IMR-90 (cell line): ENCODE results near the gene ITPR2. TPM values are rescaled to one million over a fixed set of nuclear protein-coding genes. Genes with fewer than 3 reads are reported as not detected.

ENCODE experiments used
- ATAC-seq: fragments of 200-7000 bp; cut with Tn5 transposase; 2 replicates; pipeline ENCODE4 v1.9.1; 2020; ENCODE audit warnings: low read depth, mild to moderate bottlenecking, moderate library complexity
- BruUV-seq: library from RNA; stranded (reverse); fragments of 400-500 nt; replicated peaks from 2 replicates; lab custom pipeline; 2021; lab: Mats Ljungman, UMichigan
- CTCF ChIA-PET: fragments of 300-600 bp; formaldehyde crosslinking; extraction: SDS; loops from one replicate; lab custom pipeline; 2021; ENCODE audit warnings: antibody characterized with exemption; lab: Yijun Ruan, JAX
- POLR2A ChIA-PET: fragments of 300-600 bp; sonication (Branson Sonifier 250); formaldehyde crosslinking; loops from one replicate; lab custom pipeline; 2022; ENCODE audit warnings: antibody characterized with exemption; ENCODE audit not compliant: unreplicated experiment; lab: Charles Lee
- DNase-seq: peaks from one replicate; pipeline ENCODE4 v3.0.0; 2013
- H2AFZ ChIP-seq: replicated peaks from 2 replicates; pipeline ENCODE3; 2013; ENCODE audit warnings: low read length, mild to moderate bottlenecking; ENCODE audit not compliant: poor library complexity
- H2AK5ac ChIP-seq: 2 replicates; pipeline ENCODE4 v1.6.1; 2013; ENCODE audit warnings: low read depth, low read length, inconsistent platforms
- H2AK9ac ChIP-seq: replicated peaks from 2 replicates; pipeline ENCODE3; 2013; ENCODE audit warnings: mild to moderate bottlenecking, low read depth, low read length, moderate library complexity; ENCODE audit not compliant: poor library complexity
- H2BK120ac ChIP-seq: 2 replicates; pipeline ENCODE4 v1.6.1; 2013; ENCODE audit warnings: low read depth, low read length, inconsistent platforms
- H2BK15ac ChIP-seq: 3 replicates; pipeline ENCODE4 v1.6.1; 2013; ENCODE audit warnings: low read depth, low read length, inconsistent platforms
- H2BK20ac ChIP-seq: 2 replicates; pipeline ENCODE4 v1.6.1; 2013; ENCODE audit warnings: low read depth, mild to moderate bottlenecking, inconsistent platforms, low read length, moderate library complexity
- H2BK5ac ChIP-seq: 2 replicates; pipeline ENCODE4 v1.6.1; 2013; ENCODE audit warnings: mild to moderate bottlenecking, low read depth, low read length, inconsistent platforms; ENCODE audit not compliant: poor library complexity, severe bottlenecking
- H3K14ac ChIP-seq: replicated peaks from 2 replicates; pipeline ENCODE4 v1.6.1; 2013; ENCODE audit warnings: low read depth, low read length, inconsistent platforms
- H3K18ac ChIP-seq: 2 replicates; pipeline ENCODE4 v1.6.1; 2013; ENCODE audit warnings: low read depth, low read length, control low read depth
- H3K23ac ChIP-seq: 2 replicates; pipeline ENCODE4 v1.6.1; 2013; ENCODE audit warnings: low read depth, low read length, inconsistent platforms
- H3K27ac ChIP-seq: 2 replicates; pipeline ENCODE4 v1.5.1; 2013; ENCODE audit warnings: mild to moderate bottlenecking, control low read depth, low read length; ENCODE audit not compliant: insufficient read depth
- H3K27me3 ChIP-seq: 2 replicates; pipeline ENCODE4 v1.6.1; 2013; ENCODE audit warnings: low read length; ENCODE audit not compliant: control insufficient read depth, insufficient read depth
- H3K36me3 ChIP-seq: 2 replicates; pipeline ENCODE4 v1.6.1; 2013; ENCODE audit warnings: low read length, mixed read lengths; ENCODE audit not compliant: control insufficient read depth, insufficient read depth
- H3K4ac ChIP-seq: 2 replicates; pipeline ENCODE4 v1.6.1; 2013; ENCODE audit warnings: low read depth, low read length, inconsistent platforms
- H3K4me1 ChIP-seq: 2 replicates; pipeline ENCODE4 v1.6.1; 2013; ENCODE audit warnings: low read length, mixed read lengths; ENCODE audit not compliant: control insufficient read depth, insufficient read depth
- H3K4me2 ChIP-seq: 2 replicates; pipeline ENCODE4 v1.6.1; 2013; ENCODE audit warnings: low read depth, mild to moderate bottlenecking, control low read depth, low read length, moderate library complexity
- H3K4me3 ChIP-seq: 2 replicates; pipeline ENCODE4 v1.5.1; 2013; ENCODE audit warnings: low read depth, mild to moderate bottlenecking, control low read depth, low read length, moderate library complexity; ENCODE audit not compliant: insufficient read depth
- H3K56ac ChIP-seq: 2 replicates; pipeline ENCODE4 v1.6.1; 2013; ENCODE audit warnings: low read length, inconsistent platforms; ENCODE audit not compliant: insufficient read depth; ENCODE audit errors: extremely low read depth
- H3K79me1 ChIP-seq, 2 experiments: 2 replicates each; pipeline ENCODE4 v1.6.1; 2013; ENCODE audit warnings: low read length in 2 of 2, inconsistent platforms in 1 of 2, low read depth in 1 of 2
- H3K9ac ChIP-seq: 2 replicates; pipeline ENCODE4 v1.6.1; 2013; ENCODE audit warnings: low read depth, low read length, control low read depth
- H3K9me1 ChIP-seq: 2 replicates; pipeline ENCODE4 v1.6.1; 2013; ENCODE audit warnings: low read length, inconsistent platforms; ENCODE audit not compliant: insufficient read depth
- H3K9me3 ChIP-seq: 2 replicates; pipeline ENCODE4 v1.6.1; 2013; ENCODE audit warnings: low read length; ENCODE audit not compliant: control insufficient read depth, insufficient read depth
- H4K20me1 ChIP-seq: 2 replicates; pipeline ENCODE4 v1.6.1; 2013; ENCODE audit warnings: low read length, inconsistent platforms; ENCODE audit not compliant: insufficient read depth
- H4K5ac ChIP-seq: 2 replicates; pipeline ENCODE4 v1.6.1; 2013; ENCODE audit warnings: mild to moderate bottlenecking, low read depth, low read length, control low read depth
- H4K8ac ChIP-seq, 2 experiments: 2 replicates each; pipeline ENCODE4 v1.6.1; 2013; ENCODE audit warnings: low read depth in 2 of 2, low read length in 2 of 2, control low read depth in 1 of 2, inconsistent platforms in 1 of 2
- H4K91ac ChIP-seq: 2 replicates; pipeline ENCODE4 v1.6.1; 2013; ENCODE audit warnings: low read depth, low read length, inconsistent platforms; ENCODE audit not compliant: insufficient read depth
- BHLHE40 ChIP-seq: fragments of 150-350 bp; IDR thresholded peaks from 2 replicates; pipeline ENCODE4 v1.6.1; 2016; ENCODE audit warnings: mild to moderate bottlenecking, low read depth, low read length
- CHD1 ChIP-seq: IDR thresholded peaks from 2 replicates; pipeline ENCODE4 v1.6.1; 2012; ENCODE audit warnings: low read depth, low read length, improper control_type of control experiment
- FOS ChIP-seq: fragments of 150-350 bp; IDR thresholded peaks from 2 replicates; pipeline ENCODE4 v1.6.1; 2016; ENCODE audit warnings: low read depth, low read length
- MAFK ChIP-seq: IDR thresholded peaks from 2 replicates; pipeline ENCODE4 v1.6.1; 2012; ENCODE audit warnings: low read depth, low read length, improper control_type of control experiment
- MAZ ChIP-seq: IDR thresholded peaks from 2 replicates; pipeline ENCODE4 v1.6.1; 2012; ENCODE audit warnings: low read depth, mild to moderate bottlenecking, low read length, improper control_type of control experiment, moderate library complexity, borderline replicate concordance
- MXI1 ChIP-seq: IDR thresholded peaks from 2 replicates; pipeline ENCODE4 v1.6.1; 2012; ENCODE audit warnings: low read depth, mild to moderate bottlenecking, low read length, moderate library complexity, borderline replicate concordance
- NFE2L2 ChIP-seq: fragments of 150-350 bp; IDR thresholded peaks from 2 replicates; pipeline ENCODE4 v1.6.1; 2016; ENCODE audit warnings: low read depth, mild to moderate bottlenecking, low read length
- POLR2A ChIP-seq: IDR thresholded peaks from 2 replicates; pipeline ENCODE4 v1.6.1; 2012; ENCODE audit warnings: mild to moderate bottlenecking, low read depth, low read length
- RCOR1 ChIP-seq: IDR thresholded peaks from 2 replicates; pipeline ENCODE4 v1.6.1; 2012; ENCODE audit warnings: mild to moderate bottlenecking, low read length, improper control_type of control experiment; ENCODE audit not compliant: insufficient replicate concordance
- RFX5 ChIP-seq: IDR thresholded peaks from 2 replicates; pipeline ENCODE4 v1.8.0; 2012; ENCODE audit warnings: low read depth, mild to moderate bottlenecking, low read length, moderate library complexity
- SMC3 ChIP-seq: fragments of 150-350 bp; IDR thresholded peaks from 2 replicates; pipeline ENCODE4 v1.6.1; 2016; ENCODE audit warnings: low read depth, mild to moderate bottlenecking, antibody characterized with exemption, low read length, moderate library complexity
- WGBS, 2 experiments: methylation state at CpG; one replicate each; pipeline versions ENCODE4 v1.1.5 to v1.1.7; 2013; ENCODE audit warnings: missing lambda C conversion rate in 2 of 2; ENCODE audit not compliant: insufficient read length in 1 of 2; ENCODE audit errors: extremely low coverage in 2 of 2; 5-methylcytosine and 5-hydroxymethylcytosine counted together
- dilution Hi-C: fragments of 300-500 bp; cut with HindIII; formaldehyde crosslinking; loops from one replicate; pipeline ENCODE4 v1.14.3; 2018; ENCODE audit warnings: low sequenced_read_pairs; ENCODE audit not compliant: unreplicated experiment
- in situ Hi-C: fragments of 300-500 bp; cut with MboI; formaldehyde crosslinking; loops from 3 replicates; pipeline ENCODE4 v1.14.3; 2019; ENCODE audit warnings: low sequenced_read_pairs, inconsistent platforms, mixed read lengths
- intact Hi-C: fragments of 100-400 bp; cut with micrococcal nuclease; formaldehyde crosslinking; loops from 2 replicates; pipeline ENCODE4 v1.10.0; 2022
- polyA plus RNA-seq, 3 experiments: library from polyadenylated mRNA; depleted of rRNA; stranded (reverse); fragments of >200 nt; gene quantifications; 2 replicates each; pipeline ENCODE4 v1.2.3, GENCODE V29; 2012; ENCODE audit warnings: low replicate concordance in 1 of 3
- total RNA-seq: library from RNA; depleted of rRNA; stranded (reverse); fragments of >200 nt; gene quantifications from 2 replicates; pipeline ENCODE4 v1.2.3, GENCODE V29; 2012
- TF ChIP-seq, protein P1 (sequence below): conservative IDR thresholded peaks from 2 replicates; pipeline ENCODE4 v1.5.1; 2012; ENCODE audit warnings: mild to moderate bottlenecking, low read depth, low read length, improper control_type of control experiment
- TF ChIP-seq, protein P2 (sequence below): fragments of 150-350 bp; IDR thresholded peaks from 2 replicates; pipeline ENCODE4 v1.6.1; 2016; ENCODE audit warnings: low read depth, mild to moderate bottlenecking, low read length, moderate library complexity, borderline replicate concordance
- TF ChIP-seq, protein P3 (sequence below): fragments of 150-350 bp; IDR thresholded peaks from 2 replicates; pipeline ENCODE4 v1.6.1; 2017; ENCODE audit warnings: mild to moderate bottlenecking, antibody characterized with exemption, low read length, low read depth

ITPR2 gene
- total and polyA plus RNA-seq, 2 of the 4 experiments (the other 2 are of a cell fraction) = 1.2 to 9.0 TPM

DNA sequence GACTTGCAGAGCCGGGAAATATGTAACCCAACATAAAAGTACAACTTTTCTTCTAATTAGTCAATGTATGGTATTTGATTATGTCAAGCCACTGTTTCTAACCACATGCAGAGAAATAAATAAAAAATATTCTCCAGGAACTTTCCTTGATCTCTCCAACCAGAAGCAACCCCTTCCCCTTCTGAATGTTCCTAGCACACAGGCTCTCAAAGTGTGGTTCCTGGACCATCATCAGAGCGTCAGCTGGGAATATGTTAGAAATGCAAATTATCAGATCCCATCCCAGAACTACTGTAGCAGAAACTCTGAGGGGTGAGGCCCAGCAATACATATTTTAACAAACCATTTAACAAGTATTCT, 21.0 kb upstream of the ITPR2 start:
- POLR2A ChIA-PET = no interaction called here
- Histone ChIP-seq H4K91ac (no peak overlapping the region), H2AFZ (no peak overlapping the region), H3K9ac (no peak overlapping the region), H4K5ac (no peak overlapping the region), H3K23ac (no peak overlapping the region), H2BK120ac (no peak overlapping the region), H2AK9ac (no peak overlapping the region), H2BK5ac (no peak overlapping the region), H3K4me2 (no peak overlapping the region), H3K14ac (no peak overlapping the region), H3K9me1 (0 out of 2 replicates have a peak, but pooled peaks cover 3% of the 10 kb centered on the region), H3K9me3 (no peaks in the 10 kb centered on the region), H3K36me3 (no peaks in the 10 kb centered on the region), H3K27me3 (peaks cover 8% of the 10 kb centered on the region; the same call in 1 of the 2 replicates), H3K4me3 (no peak overlapping the region), H4K8ac (no peak overlapping the region), H2BK15ac (no peak overlapping the region), H3K27ac (no peak overlapping the region), H3K79me1 (no peaks in the 10 kb centered on the region), H3K4me1 (0 out of 2 replicates have a peak, but pooled peaks cover 2% of the 10 kb centered on the region), H4K20me1 (no peaks in the 10 kb centered on the region), H2AK5ac (no peak overlapping the region), H3K56ac (no peak overlapping the region), H3K4ac (no peak overlapping the region), H2BK20ac (no peak overlapping the region), H3K18ac (no peak overlapping the region)
- BruUV-seq = no TSS peak
- peak; percentile 11; the same call in 1 of the 2 replicates for ATAC-seq
- dilution Hi-C loops = no loop called here
- TF ChIP-seq, protein P1, sequence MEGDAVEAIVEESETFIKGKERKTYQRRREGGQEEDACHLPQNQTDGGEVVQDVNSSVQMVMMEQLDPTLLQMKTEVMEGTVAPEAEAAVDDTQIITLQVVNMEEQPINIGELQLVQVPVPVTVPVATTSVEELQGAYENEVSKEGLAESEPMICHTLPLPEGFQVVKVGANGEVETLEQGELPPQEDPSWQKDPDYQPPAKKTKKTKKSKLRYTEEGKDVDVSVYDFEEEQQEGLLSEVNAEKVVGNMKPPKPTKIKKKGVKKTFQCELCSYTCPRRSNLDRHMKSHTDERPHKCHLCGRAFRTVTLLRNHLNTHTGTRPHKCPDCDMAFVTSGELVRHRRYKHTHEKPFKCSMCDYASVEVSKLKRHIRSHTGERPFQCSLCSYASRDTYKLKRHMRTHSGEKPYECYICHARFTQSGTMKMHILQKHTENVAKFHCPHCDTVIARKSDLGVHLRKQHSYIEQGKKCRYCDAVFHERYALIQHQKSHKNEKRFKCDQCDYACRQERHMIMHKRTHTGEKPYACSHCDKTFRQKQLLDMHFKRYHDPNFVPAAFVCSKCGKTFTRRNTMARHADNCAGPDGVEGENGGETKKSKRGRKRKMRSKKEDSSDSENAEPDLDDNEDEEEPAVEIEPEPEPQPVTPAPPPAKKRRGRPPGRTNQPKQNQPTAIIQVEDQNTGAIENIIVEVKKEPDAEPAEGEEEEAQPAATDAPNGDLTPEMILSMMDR = no peak
- TF ChIP-seq MXI1 (no peak), POLR2A (no peak), MAFK (no peak), CHD1 (no peak), FOS (no peak), NFE2L2 (no peak), MAZ (no peak), RFX5 (no peak), BHLHE40 (no peak), RCOR1 (no peak), SMC3 (no peak)
- TF ChIP-seq, protein P2, sequence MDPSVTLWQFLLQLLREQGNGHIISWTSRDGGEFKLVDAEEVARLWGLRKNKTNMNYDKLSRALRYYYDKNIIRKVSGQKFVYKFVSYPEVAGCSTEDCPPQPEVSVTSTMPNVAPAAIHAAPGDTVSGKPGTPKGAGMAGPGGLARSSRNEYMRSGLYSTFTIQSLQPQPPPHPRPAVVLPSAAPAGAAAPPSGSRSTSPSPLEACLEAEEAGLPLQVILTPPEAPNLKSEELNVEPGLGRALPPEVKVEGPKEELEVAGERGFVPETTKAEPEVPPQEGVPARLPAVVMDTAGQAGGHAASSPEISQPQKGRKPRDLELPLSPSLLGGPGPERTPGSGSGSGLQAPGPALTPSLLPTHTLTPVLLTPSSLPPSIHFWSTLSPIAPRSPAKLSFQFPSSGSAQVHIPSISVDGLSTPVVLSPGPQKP = no peak
- TF ChIP-seq, protein P3, sequence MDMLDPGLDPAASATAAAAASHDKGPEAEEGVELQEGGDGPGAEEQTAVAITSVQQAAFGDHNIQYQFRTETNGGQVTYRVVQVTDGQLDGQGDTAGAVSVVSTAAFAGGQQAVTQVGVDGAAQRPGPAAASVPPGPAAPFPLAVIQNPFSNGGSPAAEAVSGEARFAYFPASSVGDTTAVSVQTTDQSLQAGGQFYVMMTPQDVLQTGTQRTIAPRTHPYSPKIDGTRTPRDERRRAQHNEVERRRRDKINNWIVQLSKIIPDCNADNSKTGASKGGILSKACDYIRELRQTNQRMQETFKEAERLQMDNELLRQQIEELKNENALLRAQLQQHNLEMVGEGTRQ = no peak
- CTCF ChIA-PET = no interaction called here
- no peak for DNase-seq
- intact Hi-C loops = loop anchor here (5.0 kb wide), 1 partner anchor 158 kb away; the partner anchor contains the start of gene TM7SF3
- in situ Hi-C loops = no loop called here
- no CpG with 5 or more reads among the region's 2 CpGs for WGBS, 2 experiments
